Esophagus (tissue), 2 donors: ENCODE measurements around the gene RABGAP1L. TPM values are rescaled to one million over a fixed set of nuclear protein-coding genes. Genes with fewer than 3 reads are reported as not detected.

Experiments used
- H3K27ac ChIP-seq, 2 donors: one replicate each; pipeline ENCODE4 v1.5.1; 2013; ENCODE audit warnings: low read depth in 2 of 2, mild to moderate bottlenecking in 2 of 2, inconsistent platforms in 1 of 2, low read length in 1 of 2, moderate library complexity in 1 of 2
- H3K27me3 ChIP-seq, 2 donors: one replicate each; pipeline ENCODE4 v1.6.1; 2013; ENCODE audit warnings: low read length in 2 of 2, control low read depth in 1 of 2, mild to moderate bottlenecking in 1 of 2; ENCODE audit not compliant: insufficient read depth in 2 of 2, control insufficient read depth in 1 of 2
- H3K36me3 ChIP-seq, 2 donors: one replicate each; pipeline ENCODE4 v1.6.1; 2013; ENCODE audit warnings: low read length in 1 of 2; ENCODE audit not compliant: control insufficient read depth in 2 of 2, insufficient read depth in 2 of 2
- H3K4me1 ChIP-seq, 2 donors: one replicate each; pipeline ENCODE4 v1.6.1; 2013; ENCODE audit warnings: low read length in 1 of 2; ENCODE audit not compliant: control insufficient read depth in 2 of 2, insufficient read depth in 2 of 2
- H3K4me3 ChIP-seq, 2 donors: one replicate each; pipeline ENCODE4 v1.5.1; 2013; ENCODE audit warnings: low read length in 2 of 2, mild to moderate bottlenecking in 2 of 2, low read depth in 1 of 2, moderate library complexity in 1 of 2
- H3K9me3 ChIP-seq, 2 donors: one replicate each; pipeline ENCODE4 v1.6.1; 2013; ENCODE audit warnings: mild to moderate bottlenecking in 2 of 2, low read depth in 1 of 2, low read length in 1 of 2, moderate library complexity in 1 of 2; ENCODE audit not compliant: control insufficient read depth in 2 of 2, insufficient read depth in 1 of 2
- WGBS, 2 donors: extraction: QIAGEN DNeasy Blood & Tissue Kit; methylation state at CpG; one replicate each; pipeline ENCODE4 v1.1.7; 2013; 5-methylcytosine and 5-hydroxymethylcytosine counted together
- polyA plus RNA-seq, 2 donors: library from polyadenylated mRNA; stranded (reverse); fragments of 200-250 nt; gene quantifications; one replicate each; pipeline ENCODE4 v1.2.3, GENCODE V29; 2013
- donor health status: healthy with polysubstance abuse.
- donor health status: Bipolar disorder and iron deficiency.

RABGAP1L gene
- polyA plus RNA-seq, 2 donors, result 9.2 to 13.0 TPM

DNA sequence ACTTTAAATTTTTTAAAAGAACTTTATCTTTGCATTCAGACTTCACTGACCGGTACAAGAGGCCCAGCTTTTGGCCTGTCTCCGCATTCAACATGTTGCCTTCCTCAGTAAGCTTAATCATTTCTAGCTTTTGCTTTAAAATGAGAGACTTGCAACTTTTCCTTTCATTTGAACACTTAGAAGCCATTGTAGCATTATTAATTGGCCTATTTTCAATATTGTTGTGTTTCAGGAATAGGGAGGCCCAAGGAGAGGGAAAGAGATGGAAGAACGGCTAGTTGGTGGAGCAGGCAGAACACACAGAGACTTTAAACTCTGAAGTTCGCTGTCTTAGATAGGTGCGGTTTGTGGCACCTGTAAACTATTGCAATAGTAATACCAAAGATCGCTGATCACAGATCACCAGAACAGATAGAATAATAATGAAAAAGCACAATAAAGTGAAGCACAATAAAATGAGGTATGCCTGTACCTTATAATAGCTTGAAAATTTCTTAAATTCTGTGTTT lies 31.4 kb downstream of the RABGAP1L start:
- no peaks in the 10 kb centered on the region for H3K9me3 ChIP-seq

GRCh38 chr1:174191349-174191862 lies 32.1 kb downstream of the RABGAP1L start:
- Histone ChIP-seq H3K36me3 (no peaks in the 10 kb centered on the region), H3K4me1 (no peaks in the 10 kb centered on the region), H3K4me3 (no peak overlapping the region), H3K9me3 (no peaks in the 10 kb centered on the region), H3K27me3 (no peaks in the 10 kb centered on the region), H3K27ac (no peak overlapping the region)
- 54 to 69% methylated on average over 4 of the region's 4 CpGs for WGBS, 2 donors

More for the DNA sequence above, 31.4 kb downstream of the RABGAP1L start:
- no peak overlapping the region for H3K27ac ChIP-seq
- H3K36me3 ChIP-seq, result no peaks in the 10 kb centered on the region
- no peak overlapping the region for H3K4me3 ChIP-seq
- no peaks in the 10 kb centered on the region for H3K4me1 ChIP-seq
- H3K27me3 ChIP-seq, result no peaks in the 10 kb centered on the region
- WGBS, 2 donors, result 74 to 87% methylated on average over 6 of the region's 6 CpGs

GRCh38 chr1:174194461-174194860 lies 35.1 kb downstream of the RABGAP1L start:
- no peak overlapping the region for H3K4me3 ChIP-seq
- 89 to 90% methylated on average over 6 of the region's 6 CpGs for WGBS, 2 donors

DNA sequence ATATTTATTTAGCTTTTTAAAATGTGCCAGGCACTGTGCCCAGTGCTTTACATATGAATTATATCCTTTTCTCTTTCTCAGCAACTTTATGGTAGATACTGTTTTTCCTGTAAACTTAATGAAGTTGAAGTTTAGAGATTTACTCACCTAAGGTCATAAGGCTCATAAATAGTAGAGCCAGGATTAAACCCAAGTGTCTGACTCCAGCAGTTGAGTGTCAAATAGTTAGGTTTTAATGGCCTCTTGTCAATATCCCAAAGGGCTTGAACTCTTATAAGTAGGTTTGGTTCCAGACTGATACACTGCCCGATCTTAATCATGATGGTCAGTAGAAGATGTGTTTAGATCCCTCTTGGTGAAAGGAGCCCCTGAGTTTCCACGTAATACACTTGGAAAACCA lies 37.8 kb downstream of the RABGAP1L start:
- Histone ChIP-seq H3K4me1 (no peaks in the 10 kb centered on the region), H3K4me3 (no peak overlapping the region), H3K36me3 (no peaks in the 10 kb centered on the region), H3K9me3 (no peaks in the 10 kb centered on the region), H3K27ac (no peak overlapping the region), H3K27me3 (no peaks in the 10 kb centered on the region)
- 96 to 97% methylated on average over 2 of the region's 2 CpGs for WGBS, 2 donors

More at GRCh38 chr1:174194461-174194860, 35.1 kb downstream of the RABGAP1L start:
- no peaks in the 10 kb centered on the region for H3K9me3 ChIP-seq
- H3K27me3 ChIP-seq, result no peaks in the 10 kb centered on the region
- no peak overlapping the region for H3K27ac ChIP-seq
- H3K4me1 ChIP-seq, result no peaks in the 10 kb centered on the region
- no peaks in the 10 kb centered on the region for H3K36me3 ChIP-seq

- H3K27ac ChIP-seq, result no peak overlapping the region
- no peaks in the 10 kb centered on the region for H3K9me3 ChIP-seq
- H3K4me1 ChIP-seq, result no peaks in the 10 kb centered on the region
- no peak overlapping the region for H3K4me3 ChIP-seq
- H3K36me3 ChIP-seq, result no peaks in the 10 kb centered on the region
- no peaks in the 10 kb centered on the region for H3K27me3 ChIP-seq
- 98% methylated on average over 10 of the region's 10 CpGs for WGBS, 2 donors
These were observed 38.2 kb downstream of the RABGAP1L start for GRCh38 chr1:174197547-174197946.

GRCh38 chr1:174198202-174198601 lies 38.9 kb downstream of the RABGAP1L start:
- Histone ChIP-seq H3K4me1 (no peaks in the 10 kb centered on the region), H3K27me3 (no peaks in the 10 kb centered on the region), H3K9me3 (no peaks in the 10 kb centered on the region), H3K27ac (no peak overlapping the region), H3K4me3 (no peak overlapping the region), H3K36me3 (no peaks in the 10 kb centered on the region)

DNA sequence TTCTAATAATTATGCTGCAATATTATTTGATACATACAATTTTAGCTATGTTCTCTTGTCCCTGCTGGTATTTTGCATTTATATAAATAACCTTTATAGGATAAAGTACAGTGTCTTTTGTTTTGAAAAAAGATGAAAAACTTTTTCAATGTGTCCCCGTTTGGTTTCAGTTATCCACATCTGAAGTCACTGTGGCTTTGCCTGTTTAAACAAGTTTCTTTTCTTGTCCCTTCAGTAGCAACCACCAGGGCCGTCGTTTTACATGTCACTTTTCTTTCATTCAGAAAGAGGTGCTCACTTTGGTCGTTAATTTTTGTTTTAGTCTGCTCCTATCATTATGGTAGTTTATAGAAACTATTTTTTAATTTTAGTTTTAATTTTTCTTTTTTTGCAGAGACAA lies 41.4 kb downstream of the RABGAP1L start:
- Histone ChIP-seq H3K4me3 (no peak overlapping the region), H3K27ac (no peak overlapping the region), H3K9me3 (no peaks in the 10 kb centered on the region), H3K36me3 (no peaks in the 10 kb centered on the region), H3K27me3 (no peaks in the 10 kb centered on the region), H3K4me1 (no peaks in the 10 kb centered on the region)
- 67% methylated on average over 4 of the region's 4 CpGs for WGBS, 2 donors

DNA sequence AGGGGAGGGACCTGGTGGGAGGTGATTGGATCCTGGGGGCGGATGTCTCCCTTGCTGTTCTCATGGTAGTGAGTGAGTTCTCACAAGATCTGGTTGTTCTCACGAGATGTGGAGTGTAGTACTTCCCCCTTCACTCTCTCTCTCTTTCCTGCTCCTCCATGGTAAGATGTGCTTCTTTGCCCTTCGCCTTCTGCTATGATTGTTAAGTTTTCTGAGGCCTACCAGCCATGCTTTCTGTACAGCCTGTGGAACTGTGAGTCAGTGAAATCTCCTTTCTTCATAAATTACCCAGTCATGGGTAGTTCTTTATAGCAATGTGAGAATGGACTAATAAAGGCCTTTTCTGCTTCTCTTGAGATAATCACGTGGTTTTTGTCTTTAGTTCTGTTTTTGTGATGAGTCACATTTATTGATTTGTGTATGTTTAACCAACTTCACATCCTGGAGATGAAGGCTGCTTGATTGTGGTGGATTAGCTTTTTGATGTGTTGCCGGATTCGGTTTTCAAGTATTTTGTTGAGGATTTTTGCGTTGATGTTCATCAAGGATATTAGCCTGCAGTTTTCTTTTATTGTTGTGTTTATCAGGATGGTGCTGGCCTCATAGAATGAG lies 45.5 kb downstream of the RABGAP1L start:
- Histone ChIP-seq H3K4me1 (no peaks in the 10 kb centered on the region), H3K27me3 (no peaks in the 10 kb centered on the region), H3K4me3 (no peak overlapping the region), H3K27ac (no peak overlapping the region), H3K9me3 (no peaks in the 10 kb centered on the region), H3K36me3 (no peaks in the 10 kb centered on the region)
- 83 to 85% methylated on average over 7 of the region's 7 CpGs for WGBS, 2 donors

- H3K4me1 ChIP-seq, result no peaks in the 10 kb centered on the region
- no peaks in the 10 kb centered on the region for H3K36me3 ChIP-seq
- no peak overlapping the region for H3K4me3 ChIP-seq
- H3K27ac ChIP-seq, result no peak overlapping the region
- WGBS, 2 donors, result 81 to 84% methylated on average over 5 of the region's 5 CpGs
- no peaks in the 10 kb centered on the region for H3K9me3 ChIP-seq
- H3K27me3 ChIP-seq, result no peaks in the 10 kb centered on the region
These were observed 47.0 kb downstream of the RABGAP1L start for GRCh38 chr1:174206148-174206836.
